Calu3 (cell line): Measurements from ENCODE around the gene FBXL17. TPM values are rescaled to one million over a fixed set of nuclear protein-coding genes. Genes with fewer than 3 reads are reported as not detected.

Experiments
- BruUV-seq: library from RNA; stranded (reverse); fragments of 400-500 nt; replicated peaks from 2 replicates; lab custom pipeline; 2021; lab: Mats Ljungman, UMichigan
- CTCF ChIA-PET: fragments of 300-600 bp; sonication (Branson Sonifier 250); formaldehyde crosslinking; loops from one replicate; lab custom pipeline; 2022; ENCODE audit warnings: antibody characterized with exemption; lab: Charles Lee
- DNase-seq: peaks from one replicate; pipeline ENCODE4 v3.0.0; 2022
- H3K27ac Mint-ChIP-seq: one replicate; pipeline ENCODE4 v1.8.0; 2022; ENCODE audit warnings: mixed read lengths; ENCODE audit not compliant: unreplicated experiment
- H3K27me3 Mint-ChIP-seq: one replicate; pipeline ENCODE4 v1.8.0; 2022; ENCODE audit warnings: mixed read lengths; ENCODE audit not compliant: unreplicated experiment
- H3K36me3 Mint-ChIP-seq: one replicate; pipeline ENCODE4 v1.8.0; 2022; ENCODE audit warnings: mild to moderate bottlenecking, moderate library complexity, mixed read lengths; ENCODE audit not compliant: insufficient read depth, unreplicated experiment
- H3K4me1 Mint-ChIP-seq: one replicate; pipeline ENCODE4 v1.8.0; 2022; ENCODE audit warnings: mild to moderate bottlenecking, low read depth, mixed read lengths; ENCODE audit not compliant: unreplicated experiment
- H3K4me3 Mint-ChIP-seq: one replicate; pipeline ENCODE4 v1.8.0; 2022; ENCODE audit warnings: mild to moderate bottlenecking, low read depth, moderate library complexity, mixed read lengths; ENCODE audit not compliant: unreplicated experiment
- H3K9me3 Mint-ChIP-seq: one replicate; pipeline ENCODE4 v1.8.0; 2022; ENCODE audit warnings: low read depth, mixed read lengths; ENCODE audit not compliant: unreplicated experiment
- CTCF ChIP-seq: fragments of 200-600 bp; IDR thresholded peaks from one replicate; pipeline ENCODE4 v1.8.0; 2022; ENCODE audit warnings: antibody characterized with exemption; ENCODE audit not compliant: unreplicated experiment
- intact Hi-C: fragments of 100-400 bp; cut with micrococcal nuclease; formaldehyde crosslinking; loops from one replicate; pipeline ENCODE4 v1.10.0; 2022; ENCODE audit not compliant: unreplicated experiment
- total RNA-seq: library from RNA; stranded (reverse); gene quantifications from 2 replicates; pipeline ENCODE4 v1.2.3, GENCODE V29; 2022

FBXL17 gene
- total RNA-seq, 1 experiment from 2014 or later, result 19.6 TPM

- BruUV-seq, result no TSS peak
- CTCF ChIA-PET, result no interaction called here
- Mint-ChIP-seq H3K9me3 (peaks cover 4% of the 10 kb centered on the region), H3K27me3 (no peaks in the 10 kb centered on the region), H3K27ac (no peak overlapping the region), H3K36me3 (no peaks in the 10 kb centered on the region), H3K4me3 (no peak overlapping the region), H3K4me1 (no peaks in the 10 kb centered on the region)
- TF ChIP-seq CTCF, result no peak
- no peak for DNase-seq
- intact Hi-C loops, result no loop called here
Measured at GRCh38 chr5:108222011-108222410, 159.9 kb downstream of the FBXL17 start.

GRCh38 chr5:108220834-108221233 lies 161.1 kb downstream of the FBXL17 start:
- no peak for DNase-seq
- BruUV-seq, result no TSS peak
- Mint-ChIP-seq H3K4me3 (no peak overlapping the region), H3K9me3 (peaks cover 4% of the 10 kb centered on the region), H3K27ac (no peak overlapping the region), H3K27me3 (no peaks in the 10 kb centered on the region), H3K36me3 (no peaks in the 10 kb centered on the region), H3K4me1 (no peaks in the 10 kb centered on the region)
- CTCF ChIA-PET, result no interaction called here
- TF ChIP-seq CTCF, result no peak
- intact Hi-C loops, result no loop called here

GRCh38 chr5:108216890-108217289 lies 165.0 kb downstream of the FBXL17 start:
- BruUV-seq, result no TSS peak
- Mint-ChIP-seq H3K27ac (no peak overlapping the region), H3K27me3 (no peaks in the 10 kb centered on the region), H3K4me3 (no peak overlapping the region), H3K36me3 (no peaks in the 10 kb centered on the region), H3K4me1 (no peaks in the 10 kb centered on the region), H3K9me3 (peaks cover 3% of the 10 kb centered on the region)
- TF ChIP-seq CTCF, result no peak
- CTCF ChIA-PET, result interaction anchor here (0.6 kb wide), 1 partner anchor 116 kb away, joined by 6 read pairs; no protein-coding TSS in a partner anchor
- intact Hi-C loops, result no loop called here
- DNase-seq, result peak; percentile 5

GRCh38 chr5:108214857-108215256 lies 167.0 kb downstream of the FBXL17 start:
- intact Hi-C loops, result no loop called here
- H3K4me3 Mint-ChIP-seq, result no peak overlapping the region
- H3K9me3 Mint-ChIP-seq, result peaks cover 3% of the 10 kb centered on the region
- CTCF ChIA-PET, result no interaction called here
- no peaks in the 10 kb centered on the region for H3K27me3 Mint-ChIP-seq
- BruUV-seq, result no TSS peak
- no peak overlapping the region for H3K27ac Mint-ChIP-seq
- no peak for TF ChIP-seq CTCF
- no peaks in the 10 kb centered on the region for H3K36me3 Mint-ChIP-seq
- DNase-seq, result no peak
- H3K4me1 Mint-ChIP-seq, result no peaks in the 10 kb centered on the region
